Stimulated activated memory B cell treated with anti-CD40 and anti-IgM and Interleukin-4, amounts not matched to agents 10 μg/mL and 1 μg/mL and 100 μg/mL, for 72 hours (primary cell): ENCODE data around the gene SLC35F3.
"Not testable (repeated sequence)": the region's sequence is repeated elsewhere in the genome, so short reads cannot be mapped to it uniquely, and the experiment has no call there.

Experiments used
- ATAC-seq: fragments of 150-1000 bp; cut with Tn5 transposase; 2 replicates; pipeline ENCODE4 v1.10.0; 2021
- H3K27ac Mint-ChIP-seq: one replicate; pipeline ENCODE4 v1.8.0; 2022; ENCODE audit warnings: mild to moderate bottlenecking, mixed read lengths
- H3K27me3 Mint-ChIP-seq: one replicate; pipeline ENCODE4 v1.8.0; 2022; ENCODE audit warnings: mixed read lengths
- H3K36me3 Mint-ChIP-seq: one replicate; pipeline ENCODE4 v1.8.0; 2022; ENCODE audit warnings: mixed read lengths
- H3K4me1 Mint-ChIP-seq: one replicate; pipeline ENCODE4 v1.8.0; 2022; ENCODE audit warnings: mixed read lengths
- H3K4me3 Mint-ChIP-seq: one replicate; pipeline ENCODE4 v1.8.0; 2022; ENCODE audit warnings: mild to moderate bottlenecking, moderate library complexity, mixed read lengths
- H3K9me3 Mint-ChIP-seq: one replicate; pipeline ENCODE4 v1.8.0; 2022; ENCODE audit warnings: mixed read lengths

SLC35F3 gene

DNA sequence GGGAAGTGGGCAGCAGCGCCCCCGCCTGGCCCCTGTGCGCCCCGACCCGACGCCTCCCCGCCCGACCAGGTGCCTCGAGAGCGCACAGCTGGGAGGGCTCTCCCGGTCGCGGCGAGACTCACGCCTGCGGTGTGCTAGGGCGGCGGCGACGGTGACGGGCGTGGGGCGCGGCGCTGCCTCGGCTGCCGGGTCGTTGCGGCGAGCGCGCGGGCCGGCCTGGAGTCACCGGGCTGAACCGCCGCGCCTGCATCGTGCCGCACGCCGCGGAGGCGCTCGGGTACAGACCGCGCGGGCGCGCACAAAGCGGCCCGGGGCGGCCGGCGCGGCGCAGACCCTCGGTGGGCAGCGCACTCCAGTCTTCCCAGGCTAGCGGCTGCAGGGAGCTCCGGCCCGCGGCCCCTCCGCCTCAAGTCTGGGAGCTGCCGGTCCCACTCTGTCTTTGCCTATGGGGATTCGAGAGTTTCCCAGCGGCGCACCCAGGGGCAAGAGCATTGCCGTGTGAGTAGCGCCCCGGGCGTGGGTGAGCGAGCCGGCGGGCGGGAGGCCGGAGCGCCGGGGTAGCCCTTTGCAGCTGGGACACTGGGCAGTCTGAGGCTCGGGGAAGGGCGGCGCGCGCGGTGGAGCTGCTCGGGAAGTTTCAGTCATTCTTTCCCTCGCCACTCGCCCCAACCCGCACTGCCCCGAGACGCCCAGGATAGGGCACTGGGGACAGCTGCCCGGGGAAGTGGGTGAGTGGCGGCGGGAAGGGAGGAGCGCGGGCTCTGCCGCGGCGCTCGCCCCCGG, at the start of gene SLC35F3:
TSS of gene SLC35F3 (plus strand) at position 44 of the 783 bp plus-strand sequence.
- Mint-ChIP-seq H3K27ac (no peak within 1 kb of the TSS), H3K36me3 (peaks cover 6% of the 10 kb centered on the region), H3K4me3 (no peak within 1 kb of the TSS), H3K4me1 (peaks cover 6% of the 10 kb centered on the region), H3K27me3 (peaks cover 84% of the 10 kb centered on the region), H3K9me3 (peaks cover 9% of the 10 kb centered on the region)
- peak; percentile 27 for ATAC-seq

DNA sequence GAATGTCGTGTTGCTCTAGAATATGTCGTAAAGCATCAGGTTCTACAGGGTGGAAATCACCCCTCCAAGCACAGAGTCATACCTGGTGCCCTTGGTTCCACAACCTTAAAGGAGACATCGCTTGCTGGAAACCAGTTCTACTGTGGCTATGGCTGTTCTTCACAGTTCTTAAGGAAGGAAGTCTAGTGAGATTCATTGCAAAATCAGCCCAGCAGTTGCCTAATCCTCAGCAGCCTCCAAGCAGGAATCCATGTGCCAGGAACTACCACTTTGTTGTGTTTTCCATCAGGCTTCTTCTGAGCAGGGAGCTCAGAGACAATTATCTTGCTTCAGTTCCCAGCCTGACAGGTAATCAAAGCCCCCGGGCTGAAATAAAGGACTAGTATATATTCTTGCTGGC, 45.0 kb upstream of the SLC35F3 start:
- H3K9me3 Mint-ChIP-seq: peaks cover 3% of the 10 kb centered on the region
- no peaks in the 10 kb centered on the region for H3K36me3 Mint-ChIP-seq
- H3K4me1 Mint-ChIP-seq: no peaks in the 10 kb centered on the region
- H3K4me3 Mint-ChIP-seq: no peak overlapping the region
- no peak for ATAC-seq
- no peak overlapping the region for H3K27ac Mint-ChIP-seq
- H3K27me3 Mint-ChIP-seq: no peaks in the 10 kb centered on the region

DNA sequence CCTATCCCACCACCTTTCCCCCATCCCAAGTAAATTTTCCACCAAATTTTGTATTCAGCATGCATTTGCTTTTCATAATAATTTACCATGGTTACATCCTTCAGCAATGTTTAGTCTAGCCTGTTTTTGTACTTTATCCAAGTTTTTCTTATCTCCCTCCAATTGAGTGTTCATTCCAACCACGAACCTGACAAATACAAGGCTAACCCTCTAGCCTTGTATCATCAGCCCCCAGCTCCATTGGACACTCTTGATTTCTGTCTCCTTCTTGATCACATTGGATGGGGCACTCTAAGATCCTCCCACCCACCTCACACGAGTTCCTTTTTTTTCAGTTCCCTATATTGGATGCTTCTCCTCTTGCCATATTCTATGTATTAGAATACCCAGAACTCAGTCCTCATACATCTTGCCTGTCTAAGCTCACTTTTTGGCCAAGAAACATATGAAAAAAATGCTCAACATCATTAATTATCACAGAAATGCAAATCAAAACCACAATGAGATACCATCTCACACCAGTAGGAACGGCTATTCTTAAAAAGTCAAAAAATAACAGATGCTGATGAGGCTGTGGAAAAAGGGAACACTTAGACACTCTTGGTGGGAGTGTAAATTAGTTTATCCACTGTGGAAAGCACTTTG, 40.5 kb upstream of the SLC35F3 start:
- Mint-ChIP-seq H3K4me1 (no peaks in the 10 kb centered on the region), H3K27me3 (no peaks in the 10 kb centered on the region), H3K27ac (no peak overlapping the region), H3K4me3 (no peak overlapping the region), H3K9me3 (peaks cover 7% of the 10 kb centered on the region), H3K36me3 (no peaks in the 10 kb centered on the region)
- ATAC-seq: no peak

DNA sequence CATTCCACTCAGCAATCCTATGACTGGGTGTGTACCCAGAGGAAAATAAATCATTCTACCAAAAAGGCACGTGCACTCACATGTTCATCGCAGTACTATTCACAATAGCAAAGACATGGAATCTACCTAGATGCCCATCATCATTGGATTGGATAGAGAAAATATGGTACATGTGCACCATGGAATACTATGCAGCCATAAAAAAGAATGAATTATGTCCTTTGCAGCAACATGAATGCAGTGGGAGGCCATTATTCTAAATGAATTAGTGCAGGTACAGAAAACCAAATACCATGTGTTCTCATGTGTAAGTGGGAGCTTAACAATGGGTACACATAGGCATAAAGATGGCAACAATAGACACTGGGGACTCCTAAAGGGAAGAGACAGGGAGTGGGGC, 39.9 kb upstream of the SLC35F3 start:
- Mint-ChIP-seq H3K27ac (no peak overlapping the region), H3K27me3 (no peaks in the 10 kb centered on the region)
- ATAC-seq: no peak

DNA sequence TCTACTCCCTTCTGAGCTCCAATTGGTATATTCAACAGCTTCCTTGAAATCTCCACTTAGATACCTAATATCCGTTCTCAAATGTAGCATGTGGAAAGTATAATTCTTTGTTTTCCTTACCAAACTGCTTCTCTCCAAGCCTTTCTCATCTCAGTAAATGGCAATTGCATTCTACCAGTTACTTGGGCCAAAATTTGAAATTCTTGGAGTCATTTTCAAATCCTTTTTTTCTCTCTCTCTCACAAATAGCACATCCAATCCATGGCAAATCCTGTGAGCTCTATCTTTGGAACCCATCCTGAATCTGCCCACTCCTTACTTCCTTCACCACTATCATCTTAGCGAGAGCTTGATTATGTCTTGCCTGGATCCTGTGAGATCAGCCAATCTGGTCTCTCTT, 39.3 kb upstream of the SLC35F3 start:
- Mint-ChIP-seq H3K36me3 (no peaks in the 10 kb centered on the region), H3K9me3 (peaks cover 12% of the 10 kb centered on the region), H3K27ac (no peak overlapping the region), H3K4me3 (no peak overlapping the region), H3K4me1 (no peaks in the 10 kb centered on the region), H3K27me3 (no peaks in the 10 kb centered on the region)
- no peak for ATAC-seq

More for the DNA sequence above, 39.9 kb upstream of the SLC35F3 start:
- H3K9me3 Mint-ChIP-seq: peaks cover 7% of the 10 kb centered on the region
- H3K36me3 Mint-ChIP-seq: no peaks in the 10 kb centered on the region
- H3K4me1 Mint-ChIP-seq: no peaks in the 10 kb centered on the region
- no peak overlapping the region for H3K4me3 Mint-ChIP-seq

DNA sequence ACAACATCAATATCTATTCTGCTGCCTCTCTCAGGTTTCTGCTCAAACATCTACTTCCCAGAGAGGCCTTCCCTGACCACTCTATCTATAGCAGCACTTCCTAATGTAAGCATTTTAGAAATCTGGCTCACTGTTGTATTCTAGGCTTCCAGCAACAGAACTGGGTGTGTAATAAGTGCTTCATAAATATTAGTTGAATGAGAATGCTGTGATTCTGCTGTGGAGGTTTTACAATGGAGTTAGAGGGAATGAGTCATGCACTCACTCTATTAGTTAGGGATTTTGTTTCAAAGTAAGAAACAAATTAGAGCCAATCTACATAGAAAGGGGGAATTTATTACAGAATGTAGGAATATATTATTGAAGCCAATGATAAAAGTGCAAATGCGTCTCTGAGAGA, 38.6 kb upstream of the SLC35F3 start:
- Mint-ChIP-seq H3K36me3 (no peaks in the 10 kb centered on the region), H3K9me3 (peaks cover 12% of the 10 kb centered on the region), H3K27me3 (no peaks in the 10 kb centered on the region), H3K4me1 (no peaks in the 10 kb centered on the region), H3K27ac (no peak overlapping the region), H3K4me3 (no peak overlapping the region)
- ATAC-seq: no peak

DNA sequence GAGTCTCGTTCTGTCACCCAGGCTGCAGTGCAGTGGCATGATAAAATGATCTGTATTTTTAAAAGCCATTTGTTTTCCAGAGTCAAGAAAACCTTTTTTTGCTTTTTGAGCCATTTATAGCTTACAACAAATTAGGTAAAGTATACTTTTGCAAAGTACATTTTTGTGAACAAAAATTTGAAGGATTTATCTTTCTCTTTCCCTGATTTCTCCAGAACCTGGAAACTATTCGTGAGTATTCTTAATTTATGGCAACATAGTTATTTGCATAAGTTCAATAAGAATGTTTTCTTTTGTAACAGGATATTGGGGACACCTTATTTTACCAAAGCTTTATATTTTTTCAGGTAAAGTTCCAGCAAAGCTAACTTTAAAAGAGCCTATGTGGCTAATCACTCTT, 37.4 kb upstream of the SLC35F3 start:
- H3K36me3 Mint-ChIP-seq: no peaks in the 10 kb centered on the region
- no peak overlapping the region for H3K27ac Mint-ChIP-seq
- H3K4me3 Mint-ChIP-seq: no peak overlapping the region
- no peaks in the 10 kb centered on the region for H3K27me3 Mint-ChIP-seq
- no peak for ATAC-seq
- H3K9me3 Mint-ChIP-seq: peaks cover 12% of the 10 kb centered on the region
- H3K4me1 Mint-ChIP-seq: no peaks in the 10 kb centered on the region

DNA sequence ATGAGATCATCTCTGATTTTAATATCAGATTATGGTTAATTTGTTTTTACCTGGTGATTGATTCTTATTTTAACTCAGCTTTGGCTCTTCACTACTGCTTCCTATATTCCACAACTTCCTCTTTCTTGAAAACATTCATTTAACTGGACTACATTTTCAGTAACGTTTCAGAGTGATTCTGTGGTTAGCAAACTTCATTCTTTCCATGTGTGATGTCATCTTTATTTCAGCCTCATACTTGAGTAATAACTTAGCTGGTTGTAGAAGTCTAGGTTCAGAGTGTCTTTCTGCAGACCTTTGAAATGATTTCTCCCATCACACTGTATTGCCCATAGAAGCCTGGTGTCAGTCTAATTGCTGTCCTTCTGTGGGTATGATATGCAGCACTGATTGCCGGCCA, 36.0 kb upstream of the SLC35F3 start:
- no peak for ATAC-seq
- Mint-ChIP-seq H3K4me1 (no peaks in the 10 kb centered on the region), H3K9me3 (peaks cover 12% of the 10 kb centered on the region), H3K4me3 (no peak overlapping the region), H3K27me3 (no peaks in the 10 kb centered on the region), H3K27ac (no peak overlapping the region), H3K36me3 (no peaks in the 10 kb centered on the region)

DNA sequence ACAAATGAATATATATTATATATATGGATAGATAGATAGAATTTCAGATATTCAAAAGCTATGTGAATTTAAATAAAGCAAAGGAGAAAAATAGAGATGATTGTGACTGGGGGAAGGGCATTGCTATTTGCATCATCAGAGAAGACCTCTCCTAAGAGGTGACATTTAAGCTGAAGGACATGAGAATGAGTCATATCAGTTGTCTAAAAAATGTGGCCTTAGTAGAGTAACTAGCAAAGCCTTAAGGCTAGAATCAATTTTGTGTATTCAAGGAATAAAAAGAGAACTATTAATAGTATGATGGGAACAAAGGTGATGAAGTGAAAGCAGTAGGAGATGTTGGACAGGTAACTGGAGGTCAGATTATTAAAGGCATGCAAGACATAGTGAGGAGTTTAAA, 34.8 kb upstream of the SLC35F3 start:
- Mint-ChIP-seq H3K9me3 (peaks cover 12% of the 10 kb centered on the region), H3K36me3 (no peaks in the 10 kb centered on the region), H3K4me3 (no peak overlapping the region), H3K4me1 (no peaks in the 10 kb centered on the region), H3K27me3 (no peaks in the 10 kb centered on the region), H3K27ac (no peak overlapping the region)
- no peak for ATAC-seq

DNA sequence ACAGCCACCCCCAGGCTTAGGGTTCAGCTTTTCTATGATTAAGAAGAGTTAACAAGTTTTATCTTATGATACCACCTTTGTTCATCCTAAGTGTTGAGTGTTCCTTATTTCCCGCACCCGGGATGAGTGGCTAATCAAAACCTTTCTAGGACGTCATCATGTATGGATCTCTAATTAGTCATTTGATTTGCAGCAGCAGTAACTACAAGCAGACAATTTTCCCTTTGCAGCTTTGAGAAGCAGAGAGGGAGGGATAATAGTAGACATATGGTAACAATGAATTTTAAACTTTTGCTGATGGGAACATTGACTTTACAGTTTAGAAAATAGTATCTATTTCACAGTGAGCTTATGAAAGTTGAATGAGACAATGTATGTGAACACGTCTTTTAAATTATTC, 30.8 kb upstream of the SLC35F3 start:
- no peaks in the 10 kb centered on the region for H3K36me3 Mint-ChIP-seq
- H3K27ac Mint-ChIP-seq: no peak overlapping the region
- ATAC-seq: no peak
- H3K4me1 Mint-ChIP-seq: no peaks in the 10 kb centered on the region
- no peak overlapping the region for H3K4me3 Mint-ChIP-seq
- peaks cover 5% of the 10 kb centered on the region for H3K9me3 Mint-ChIP-seq
- H3K27me3 Mint-ChIP-seq: no peaks in the 10 kb centered on the region

DNA sequence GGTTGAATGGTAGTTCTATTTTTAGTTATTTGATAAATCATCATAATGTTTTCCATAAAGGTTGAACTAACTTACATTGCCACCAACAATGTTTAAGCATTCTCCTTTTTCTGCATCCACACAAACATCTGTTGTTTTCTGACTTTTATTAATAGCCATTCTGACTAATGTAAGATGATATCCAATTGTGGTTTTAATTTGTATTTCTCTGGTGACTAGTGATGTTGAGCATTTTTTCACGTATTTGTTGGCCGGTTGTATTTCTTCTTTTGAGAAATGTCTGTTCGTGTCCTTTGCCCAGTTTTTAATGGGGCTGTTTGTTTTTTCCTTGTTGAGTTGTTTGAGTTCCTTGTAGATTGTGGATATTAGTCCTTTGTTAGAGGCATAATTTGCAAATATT, 24.6 kb upstream of the SLC35F3 start:
- H3K4me3 Mint-ChIP-seq: no peak overlapping the region
- no peak for ATAC-seq
- H3K27me3 Mint-ChIP-seq: no peaks in the 10 kb centered on the region
- no peaks in the 10 kb centered on the region for H3K36me3 Mint-ChIP-seq
- peaks cover 13% of the 10 kb centered on the region for H3K9me3 Mint-ChIP-seq
- no peak overlapping the region for H3K27ac Mint-ChIP-seq
- H3K4me1 Mint-ChIP-seq: no peaks in the 10 kb centered on the region

DNA sequence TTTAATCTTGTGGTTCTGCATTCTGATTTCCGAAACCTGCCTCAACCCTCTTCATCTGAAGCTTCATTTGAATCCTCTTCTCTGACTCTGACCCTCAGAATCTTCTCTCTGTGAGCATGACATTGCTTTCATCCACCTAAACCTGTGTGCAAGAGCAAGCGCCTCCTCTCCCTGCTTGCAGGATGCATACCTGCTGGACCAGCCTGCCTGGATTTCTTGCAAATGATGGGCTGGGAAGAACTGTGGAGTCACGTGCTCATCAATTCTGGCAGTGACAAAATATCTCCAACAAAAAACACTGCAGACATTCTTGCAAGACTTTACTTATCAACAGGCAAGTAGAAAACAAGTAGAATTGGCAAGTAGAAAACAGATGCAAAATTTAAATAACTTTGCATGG, 20.8 kb upstream of the SLC35F3 start:
- peaks cover 13% of the 10 kb centered on the region for H3K9me3 Mint-ChIP-seq

DNA sequence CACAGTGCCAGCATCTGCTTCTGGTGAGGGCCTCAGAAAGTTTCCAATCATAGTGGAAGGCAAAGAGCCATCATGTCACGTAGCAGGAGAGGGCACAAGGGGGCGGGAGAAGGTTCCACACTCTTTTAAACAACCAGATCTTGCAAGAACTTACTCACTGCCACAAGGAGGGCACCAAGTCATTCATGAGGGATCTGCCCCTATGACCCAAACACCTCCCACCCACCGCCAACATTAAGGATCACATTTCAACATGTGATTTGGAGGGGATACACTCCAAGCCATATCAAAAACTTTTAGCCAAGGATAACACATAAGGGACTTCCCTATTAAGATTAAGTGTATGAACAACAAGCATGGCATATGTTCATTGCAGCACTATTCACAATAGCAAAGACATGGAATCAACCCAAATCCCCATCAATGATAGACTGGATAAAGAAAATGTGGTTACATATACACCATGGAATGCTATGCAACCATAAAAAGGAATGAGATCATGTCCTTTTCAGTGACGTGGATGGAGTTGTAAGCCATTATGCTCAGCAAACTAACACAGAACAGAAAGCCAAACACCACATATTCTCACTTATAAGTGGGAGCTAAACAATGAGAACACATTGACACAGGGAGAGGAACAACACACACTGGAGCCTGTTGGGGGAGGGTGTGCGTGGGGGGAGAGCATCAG, 19.9 kb upstream of the SLC35F3 start:
- peaks cover 16% of the 10 kb centered on the region for H3K9me3 Mint-ChIP-seq
- H3K4me3 Mint-ChIP-seq: no peak overlapping the region
- H3K27ac Mint-ChIP-seq: no peak overlapping the region
- H3K36me3 Mint-ChIP-seq: no peaks in the 10 kb centered on the region
- no peaks in the 10 kb centered on the region for H3K4me1 Mint-ChIP-seq
- H3K27me3 Mint-ChIP-seq: no peaks in the 10 kb centered on the region
- no peak for ATAC-seq

More for the DNA sequence above, 20.8 kb upstream of the SLC35F3 start:
- Mint-ChIP-seq H3K4me3 (no peak overlapping the region), H3K27me3 (no peaks in the 10 kb centered on the region), H3K4me1 (no peaks in the 10 kb centered on the region), H3K27ac (no peak overlapping the region), H3K36me3 (no peaks in the 10 kb centered on the region)
- no peak for ATAC-seq

DNA sequence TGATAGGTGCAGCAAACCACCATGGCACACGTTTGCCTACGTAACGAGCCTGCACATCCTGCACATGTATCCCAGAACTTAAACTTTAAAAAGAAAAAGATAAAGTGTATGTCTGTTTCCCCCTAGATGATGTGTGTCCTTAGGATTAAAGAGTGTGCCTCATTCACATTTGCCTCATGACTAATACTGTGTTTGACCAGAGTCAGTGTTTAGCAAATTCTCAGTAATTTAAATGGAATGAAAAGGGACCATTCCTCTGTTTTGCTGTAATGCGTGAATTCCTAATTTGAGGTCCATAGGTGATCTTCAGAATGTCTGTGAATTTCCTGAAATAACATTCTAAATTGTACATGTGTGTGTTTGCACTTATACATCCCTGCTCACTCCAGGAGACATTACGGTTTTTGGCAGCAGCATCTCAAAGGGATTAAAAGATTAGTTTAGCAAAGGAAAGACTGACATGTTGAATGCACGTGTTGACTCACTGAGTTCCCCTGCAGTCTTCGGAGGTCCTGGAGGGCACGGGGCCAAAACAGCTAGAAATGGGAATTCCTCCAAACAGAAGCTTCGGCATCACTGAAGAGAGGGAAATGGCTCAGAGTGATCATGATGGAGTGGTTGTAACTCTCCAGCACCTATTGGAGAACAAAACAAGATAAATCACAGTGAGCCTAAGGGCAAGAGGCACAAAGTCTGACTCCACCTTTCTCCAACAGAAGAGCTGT, 19.1 kb upstream of the SLC35F3 start:
- Mint-ChIP-seq H3K4me3 (no peak overlapping the region), H3K36me3 (no peaks in the 10 kb centered on the region), H3K4me1 (no peaks in the 10 kb centered on the region), H3K27ac (no peak overlapping the region), H3K27me3 (no peaks in the 10 kb centered on the region), H3K9me3 (peaks cover 17% of the 10 kb centered on the region)
- ATAC-seq: no peak

DNA sequence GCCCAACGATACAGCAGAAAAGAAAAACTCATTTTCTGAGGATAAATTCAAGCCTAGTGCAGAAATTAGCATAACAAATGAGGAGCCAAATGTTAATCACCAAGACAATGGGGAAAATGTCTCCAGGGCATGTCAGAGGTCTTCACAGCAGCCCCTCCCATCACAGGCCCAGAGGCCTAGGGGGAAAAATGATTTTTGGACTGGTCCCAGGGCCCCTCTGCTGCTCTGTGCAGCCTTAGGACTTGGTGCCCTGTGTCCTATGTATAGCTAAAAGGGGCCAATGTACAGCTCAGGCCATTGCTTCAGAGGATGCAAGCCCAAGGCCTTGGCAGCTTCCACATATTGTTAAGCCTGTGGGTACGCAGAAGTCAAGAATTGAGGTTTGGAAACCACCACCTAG, 13.3 kb upstream of the SLC35F3 start:
- not testable (repeated sequence) for H3K27ac Mint-ChIP-seq, ATAC-seq, H3K4me3 Mint-ChIP-seq, H3K27me3 Mint-ChIP-seq, H3K4me1 Mint-ChIP-seq, H3K36me3 Mint-ChIP-seq
- H3K9me3 Mint-ChIP-seq: peaks cover 18% of the 10 kb centered on the region
